ENCODE results near the gene SLC6A11. TPM values are rescaled to one million over a fixed set of nuclear protein-coding genes. Genes with fewer than 3 reads are reported as not detected.
A peak's percentile ranks its signal among the peaks of the same experiment; 100 is the strongest.

Gene SLC6A11
- total RNA-seq (0.04 and 0.18 TPM in 2 replicates), polyA plus RNA-seq (not detected in 2 replicates)

- Histone ChIP-seq H3K4me1 (ENCODE audit: low read depth) (no peaks in the 10 kb centered on the region), H3K9me3 (ENCODE audit: low read depth) (no peaks in the 10 kb centered on the region), H3K4me3 (peak within 1 kb of the TSS; percentile 24), H3K27ac (no peak within 1 kb of the TSS), H3K27me3 (peaks cover 80% of the 10 kb centered on the region), H3K36me3 (no peaks in the 10 kb centered on the region)
- DNase-seq (ENCODE audit: low read depth in 1 of 2, low spot score in 1 of 2), result peak; percentile 2 to 46
- TF ChIP-seq, protein P1, sequence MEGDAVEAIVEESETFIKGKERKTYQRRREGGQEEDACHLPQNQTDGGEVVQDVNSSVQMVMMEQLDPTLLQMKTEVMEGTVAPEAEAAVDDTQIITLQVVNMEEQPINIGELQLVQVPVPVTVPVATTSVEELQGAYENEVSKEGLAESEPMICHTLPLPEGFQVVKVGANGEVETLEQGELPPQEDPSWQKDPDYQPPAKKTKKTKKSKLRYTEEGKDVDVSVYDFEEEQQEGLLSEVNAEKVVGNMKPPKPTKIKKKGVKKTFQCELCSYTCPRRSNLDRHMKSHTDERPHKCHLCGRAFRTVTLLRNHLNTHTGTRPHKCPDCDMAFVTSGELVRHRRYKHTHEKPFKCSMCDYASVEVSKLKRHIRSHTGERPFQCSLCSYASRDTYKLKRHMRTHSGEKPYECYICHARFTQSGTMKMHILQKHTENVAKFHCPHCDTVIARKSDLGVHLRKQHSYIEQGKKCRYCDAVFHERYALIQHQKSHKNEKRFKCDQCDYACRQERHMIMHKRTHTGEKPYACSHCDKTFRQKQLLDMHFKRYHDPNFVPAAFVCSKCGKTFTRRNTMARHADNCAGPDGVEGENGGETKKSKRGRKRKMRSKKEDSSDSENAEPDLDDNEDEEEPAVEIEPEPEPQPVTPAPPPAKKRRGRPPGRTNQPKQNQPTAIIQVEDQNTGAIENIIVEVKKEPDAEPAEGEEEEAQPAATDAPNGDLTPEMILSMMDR (IDR thresholded peaks at IDR 0.05; ENCODE audit: low read depth, low read length), result no peak
These were observed at the start of gene SLC6A11 for GRCh38 chr3:10816019-10816862. TSS of gene SLC6A11 (plus strand) at chr3:10816228. CDS start at chr3:10816266, 38 bp downstream.

GRCh38 chr3:10768708-10769394 is 47.2 kb upstream of the SLC6A11 start:
- Histone ChIP-seq H3K27me3 (no peaks in the 10 kb centered on the region), H3K4me3 (no peak overlapping the region), H3K9me3 (ENCODE audit: low read depth) (no peaks in the 10 kb centered on the region), H3K36me3 (no peaks in the 10 kb centered on the region), H3K4me1 (ENCODE audit: low read depth) (no peaks in the 10 kb centered on the region), H3K27ac (no peak overlapping the region)
- DNase-seq (ENCODE audit: low read depth in 1 of 2, low spot score in 1 of 2), result no peak
- TF ChIP-seq, protein P1 (IDR thresholded peaks at IDR 0.05; ENCODE audit: low read depth, low read length), result no peak

GRCh38 chr3:10770547-10770946 is 45.5 kb upstream of the SLC6A11 start:
- Histone ChIP-seq H3K4me3 (no peak overlapping the region), H3K27ac (no peak overlapping the region), H3K27me3 (peaks cover 12% of the 10 kb centered on the region), H3K36me3 (no peaks in the 10 kb centered on the region), H3K9me3 (ENCODE audit: low read depth) (no peaks in the 10 kb centered on the region), H3K4me1 (ENCODE audit: low read depth) (no peaks in the 10 kb centered on the region)
- TF ChIP-seq, protein P1 (IDR thresholded peaks at IDR 0.05; ENCODE audit: low read depth, low read length), result no peak
- no peak for DNase-seq (ENCODE audit: low read depth in 1 of 2, low spot score in 1 of 2)

DNA sequence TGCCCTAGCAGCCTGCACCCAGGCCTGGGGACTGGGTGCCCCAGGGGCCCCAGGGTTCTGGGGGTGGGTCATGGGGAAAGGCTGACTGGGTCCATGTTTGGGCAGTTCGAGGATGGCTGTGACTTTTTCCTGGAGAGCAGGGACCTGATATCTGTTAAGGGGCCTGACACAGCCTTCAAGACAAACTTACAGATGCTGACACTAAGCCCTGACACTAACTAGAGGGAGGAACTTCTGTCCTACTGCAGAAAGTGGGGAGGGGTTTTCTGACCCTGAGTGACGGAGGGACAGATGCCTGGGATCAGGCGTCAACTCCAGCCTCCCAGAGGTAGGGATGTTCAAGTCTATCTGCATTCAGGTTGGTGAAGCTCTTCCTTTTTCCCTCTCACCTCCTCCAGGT is 45.0 kb upstream of the SLC6A11 start:
- no peaks in the 10 kb centered on the region for H3K4me1 ChIP-seq (ENCODE audit: low read depth)
- no peaks in the 10 kb centered on the region for H3K9me3 ChIP-seq (ENCODE audit: low read depth)
- TF ChIP-seq, protein P1 (IDR thresholded peaks at IDR 0.05; ENCODE audit: low read depth, low read length), result no peak
- no peak overlapping the region for H3K4me3 ChIP-seq
- peaks cover 16% of the 10 kb centered on the region for H3K27me3 ChIP-seq
- H3K36me3 ChIP-seq, result no peaks in the 10 kb centered on the region
- DNase-seq (ENCODE audit: low read depth in 1 of 2, low spot score in 1 of 2), result no peak
- no peak overlapping the region for H3K27ac ChIP-seq

GRCh38 chr3:10771486-10772270 is 44.4 kb upstream of the SLC6A11 start:
- Histone ChIP-seq H3K4me1 (ENCODE audit: low read depth) (no peaks in the 10 kb centered on the region), H3K9me3 (ENCODE audit: low read depth) (no peaks in the 10 kb centered on the region), H3K4me3 (no peak overlapping the region), H3K27ac (no peak overlapping the region), H3K27me3 (peaks cover 19% of the 10 kb centered on the region), H3K36me3 (no peaks in the 10 kb centered on the region)
- TF ChIP-seq, protein P1 (IDR thresholded peaks at IDR 0.05; ENCODE audit: low read depth, low read length), result no peak
- no peak for DNase-seq (ENCODE audit: low read depth in 1 of 2, low spot score in 1 of 2)

All from cardiac muscle cell (in vitro differentiated cells and primary cell).